ENCODE data around the gene RPL10.

- TF ChIP-seq, protein P1, sequence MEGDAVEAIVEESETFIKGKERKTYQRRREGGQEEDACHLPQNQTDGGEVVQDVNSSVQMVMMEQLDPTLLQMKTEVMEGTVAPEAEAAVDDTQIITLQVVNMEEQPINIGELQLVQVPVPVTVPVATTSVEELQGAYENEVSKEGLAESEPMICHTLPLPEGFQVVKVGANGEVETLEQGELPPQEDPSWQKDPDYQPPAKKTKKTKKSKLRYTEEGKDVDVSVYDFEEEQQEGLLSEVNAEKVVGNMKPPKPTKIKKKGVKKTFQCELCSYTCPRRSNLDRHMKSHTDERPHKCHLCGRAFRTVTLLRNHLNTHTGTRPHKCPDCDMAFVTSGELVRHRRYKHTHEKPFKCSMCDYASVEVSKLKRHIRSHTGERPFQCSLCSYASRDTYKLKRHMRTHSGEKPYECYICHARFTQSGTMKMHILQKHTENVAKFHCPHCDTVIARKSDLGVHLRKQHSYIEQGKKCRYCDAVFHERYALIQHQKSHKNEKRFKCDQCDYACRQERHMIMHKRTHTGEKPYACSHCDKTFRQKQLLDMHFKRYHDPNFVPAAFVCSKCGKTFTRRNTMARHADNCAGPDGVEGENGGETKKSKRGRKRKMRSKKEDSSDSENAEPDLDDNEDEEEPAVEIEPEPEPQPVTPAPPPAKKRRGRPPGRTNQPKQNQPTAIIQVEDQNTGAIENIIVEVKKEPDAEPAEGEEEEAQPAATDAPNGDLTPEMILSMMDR (conservative IDR thresholded peaks at IDR 0.05): no peak
- TF ChIP-seq EZH2 (IDR thresholded peaks at IDR 0.05; ENCODE audit: low read depth): no peak
Measured at GRCh38 chrX:154435171-154435733, 37.1 kb downstream of the RPL10 start.
